Measurements from ENCODE around the gene VPS37C.
"Not testable (repeated sequence)": the region's sequence is repeated elsewhere in the genome, so short reads cannot be mapped to it uniquely, and the experiment has no call there.

Gene VPS37C

DNA sequence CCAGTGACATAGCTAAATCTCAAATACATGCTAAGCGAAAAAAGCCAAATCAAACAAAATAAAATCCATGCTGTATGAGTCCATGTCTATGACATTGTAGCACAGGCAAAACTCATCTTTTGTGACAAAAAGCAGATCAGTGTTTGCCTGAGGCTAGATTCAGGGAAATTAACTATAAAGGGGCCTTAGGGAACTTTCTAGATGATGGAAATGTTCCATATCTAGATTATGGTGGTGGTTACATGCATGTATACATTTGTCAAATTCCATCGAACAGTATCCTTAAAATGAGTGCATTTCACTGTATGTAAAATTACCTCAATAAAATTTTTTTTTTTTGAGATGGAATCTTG, 44.1 kb downstream of the VPS37C start:
- DNase-seq (ENCODE audit: low read depth), result no peak

DNA sequence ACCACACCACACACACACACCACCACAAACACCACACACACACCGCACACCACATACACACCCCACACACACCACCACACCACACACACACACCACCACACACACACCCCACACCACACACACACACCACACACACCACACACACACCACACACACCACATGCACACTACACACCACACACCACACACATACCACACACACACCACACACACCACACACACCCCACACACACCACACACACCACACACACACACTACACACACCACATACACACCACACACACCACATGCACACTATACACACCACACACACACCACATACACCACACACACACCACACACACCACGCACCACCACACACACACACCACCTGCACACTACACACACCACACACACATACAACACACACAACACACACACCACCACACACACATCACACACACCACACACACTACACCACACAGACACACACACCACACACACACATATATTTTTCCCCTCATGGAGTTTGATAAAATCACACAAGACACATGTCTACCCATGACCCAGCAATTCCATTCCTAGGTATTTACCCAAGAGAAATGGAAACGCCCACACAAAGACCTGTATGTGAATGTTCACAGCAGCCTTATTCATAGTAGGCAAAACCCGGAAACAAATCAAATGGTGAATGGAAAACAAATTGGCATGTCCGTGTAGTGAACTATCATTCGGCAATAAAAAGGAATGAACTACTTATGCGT, 44.6 kb downstream of the VPS37C start:
- DNase-seq (ENCODE audit: low read depth), result no peak

DNA sequence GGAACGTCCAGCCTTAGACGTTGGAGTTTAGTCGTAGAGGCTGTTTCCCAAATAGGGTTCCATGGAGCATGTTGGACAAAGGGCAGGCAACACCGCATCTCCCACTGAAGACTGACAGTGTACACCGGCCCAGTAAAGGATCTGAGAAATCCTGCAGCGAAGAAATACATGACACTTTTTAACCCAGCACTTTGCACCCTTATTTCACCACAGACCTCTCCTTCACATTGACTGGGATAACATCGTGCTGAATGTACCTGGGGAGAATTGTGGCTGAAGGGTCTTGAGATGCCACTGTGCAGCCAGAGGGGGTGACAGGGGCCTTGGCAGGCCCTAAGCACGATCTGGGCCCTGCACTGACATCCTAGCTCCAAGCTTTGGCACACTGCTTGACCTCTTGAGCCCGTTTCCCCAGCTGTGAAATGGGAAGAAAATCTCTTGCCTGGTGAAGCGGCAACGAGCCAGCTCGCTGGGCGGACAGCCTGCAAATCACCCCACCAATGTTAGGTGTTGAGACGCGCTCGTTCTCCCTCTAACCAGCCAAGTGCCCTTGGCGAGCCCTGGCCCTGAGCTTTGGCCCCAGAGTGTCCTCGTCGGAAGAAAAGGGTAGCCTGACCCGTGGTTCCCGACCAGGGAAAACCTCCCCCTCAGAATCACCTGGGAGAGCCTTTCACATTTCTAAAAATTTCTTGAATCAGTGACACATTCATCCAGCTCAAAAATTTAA, 45.6 kb downstream of the VPS37C start:
- no peak for DNase-seq (ENCODE audit: low read depth)

DNA sequence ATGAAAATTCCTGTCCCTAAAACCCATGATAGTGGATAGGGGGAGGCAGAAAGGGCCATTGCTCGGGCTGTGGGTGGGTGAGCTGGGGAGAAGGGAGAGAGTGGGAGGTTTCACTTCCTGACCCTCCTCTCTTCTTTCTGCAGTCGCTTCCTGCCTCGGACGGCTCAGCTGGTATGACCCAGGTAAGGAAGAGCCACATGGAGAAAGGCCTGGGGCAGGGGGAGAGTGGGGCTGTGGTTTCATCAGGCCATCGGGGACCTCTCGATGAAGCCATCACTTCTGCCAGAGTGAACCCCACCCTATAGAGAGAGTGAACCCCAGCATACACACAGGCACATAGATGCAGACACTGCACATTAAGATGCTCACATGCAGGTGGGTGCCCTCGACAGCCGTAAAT, 46.3 kb downstream of the VPS37C start:
- no peak for DNase-seq (ENCODE audit: low read depth)

DNA sequence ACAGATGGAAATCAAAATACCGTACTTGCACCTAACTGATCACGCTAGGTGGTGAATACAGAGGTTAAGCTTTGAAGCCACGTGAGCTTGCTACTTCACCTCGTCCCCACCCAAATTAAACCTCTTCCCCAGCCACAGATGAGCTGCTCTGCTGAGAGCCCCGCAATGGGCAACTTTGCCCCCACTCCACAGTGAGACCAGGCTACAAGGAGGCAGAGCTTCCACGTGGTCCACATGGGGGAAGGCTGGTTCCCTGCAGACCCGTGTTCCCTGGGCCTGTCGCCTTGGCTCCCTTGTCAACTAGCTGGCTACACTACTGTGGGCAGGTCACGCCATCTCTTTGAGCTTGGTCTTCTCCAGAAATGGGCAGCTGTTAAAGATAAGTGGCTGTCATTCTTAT, 48.0 kb downstream of the VPS37C start:
- DNase-seq (ENCODE audit: low read depth), result no peak

- no peak for DNase-seq (ENCODE audit: low read depth)
Observed at GRCh38 chr11:61112575-61112974, 48.7 kb downstream of the VPS37C start.

- no peak for DNase-seq (ENCODE audit: low read depth)
Observed at GRCh38 chr11:61111786-61112517, 49.3 kb downstream of the VPS37C start.

- DNase-seq (ENCODE audit: low read depth), result no peak
Observed at GRCh38 chr11:61111050-61111435, 50.2 kb downstream of the VPS37C start.

- DNase-seq (ENCODE audit: low read depth), result no peak
Observed at GRCh38 chr11:61110255-61111049, 50.8 kb downstream of the VPS37C start.

DNA sequence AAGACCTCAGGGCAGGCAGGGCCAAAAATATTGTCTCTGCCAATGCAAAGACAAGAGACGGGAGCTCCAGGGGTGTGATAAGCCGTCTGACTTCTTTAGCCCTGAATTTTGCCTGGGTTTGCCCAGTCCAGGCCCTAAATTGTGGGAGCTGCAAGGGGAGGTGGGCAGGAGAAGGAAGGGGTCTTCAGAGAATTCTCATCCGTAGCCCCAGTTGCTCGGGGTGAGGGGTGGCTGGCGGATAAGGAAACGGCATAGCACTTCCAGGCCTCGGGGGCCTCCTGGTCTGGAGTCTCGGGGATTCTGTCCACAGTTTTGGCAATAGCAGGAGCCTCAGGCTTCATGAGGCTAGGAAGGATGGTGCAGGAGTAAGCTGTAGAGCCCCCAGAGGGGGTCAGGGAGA, 51.6 kb downstream of the VPS37C start:
- no peak for DNase-seq (ENCODE audit: low read depth)

GRCh38 chr11:61108847-61109585, 52.2 kb downstream of the VPS37C start:
- no peak for DNase-seq (ENCODE audit: low read depth)

DNA sequence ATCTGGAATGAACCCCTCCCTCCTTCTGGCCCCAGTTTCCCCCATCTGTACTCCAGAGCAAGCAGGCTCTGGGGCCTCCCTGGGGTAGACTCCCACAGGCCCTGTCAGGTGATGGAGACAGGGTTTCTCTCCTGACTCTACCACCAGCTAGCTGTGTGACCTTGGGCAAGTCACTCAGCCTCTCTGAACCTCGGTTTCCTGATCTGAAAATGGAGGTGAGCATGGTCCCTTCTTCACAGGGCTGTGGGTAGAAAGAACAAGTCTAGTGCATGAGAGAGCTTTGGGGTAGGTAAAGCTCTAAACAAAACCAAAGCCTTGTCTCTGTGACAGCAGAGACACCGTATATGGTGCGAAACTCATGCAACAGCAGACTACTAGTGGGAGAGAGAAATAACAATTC, 53.3 kb downstream of the VPS37C start:
- no peak for DNase-seq (ENCODE audit: low read depth)

- DNase-seq (ENCODE audit: low read depth), result no peak
Observed at GRCh38 chr11:61106894-61107470, 54.2 kb downstream of the VPS37C start.

DNA sequence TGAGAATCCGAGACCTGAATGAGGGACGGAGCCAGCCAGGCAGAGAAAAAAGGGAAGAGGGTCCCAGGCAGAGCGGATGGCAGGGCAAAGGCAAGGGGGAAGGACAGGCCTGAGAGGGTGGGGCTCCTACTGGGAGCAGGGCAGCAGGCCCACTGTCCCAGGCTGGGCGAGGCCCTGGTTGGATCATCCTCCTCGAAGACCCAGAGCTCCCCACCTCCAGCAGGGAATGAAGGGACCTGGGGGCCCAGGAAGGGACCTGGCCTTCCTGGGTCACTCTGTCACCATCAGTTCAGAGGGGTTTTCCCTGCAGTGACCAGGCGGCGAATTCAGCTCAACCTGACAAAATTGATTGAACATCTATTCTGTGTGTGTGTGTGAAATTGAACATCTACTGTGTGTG, 54.9 kb downstream of the VPS37C start:
- DNase-seq (ENCODE audit: low read depth), result no peak

DNA sequence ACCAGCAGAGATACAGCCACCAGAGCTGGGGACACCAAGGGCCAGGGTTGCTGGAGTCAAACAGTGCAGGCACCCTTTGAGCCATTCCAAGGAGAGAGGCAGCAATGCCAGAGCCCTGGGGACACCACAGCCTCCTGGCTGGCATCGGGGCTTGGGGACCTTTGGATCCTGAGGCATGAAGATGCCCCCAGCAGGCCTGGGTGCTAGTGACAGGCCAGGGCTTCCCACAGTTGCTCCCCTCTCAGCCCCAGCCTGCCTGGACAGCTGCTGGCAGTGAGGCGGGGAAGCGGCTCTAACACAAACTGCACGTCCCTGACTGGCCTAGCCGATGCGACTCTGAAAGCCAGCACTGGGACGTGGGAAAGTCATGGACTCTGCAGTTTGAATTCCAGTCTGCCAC, 56.3 kb downstream of the VPS37C start:
- DNase-seq (ENCODE audit: low read depth), result no peak

DNA sequence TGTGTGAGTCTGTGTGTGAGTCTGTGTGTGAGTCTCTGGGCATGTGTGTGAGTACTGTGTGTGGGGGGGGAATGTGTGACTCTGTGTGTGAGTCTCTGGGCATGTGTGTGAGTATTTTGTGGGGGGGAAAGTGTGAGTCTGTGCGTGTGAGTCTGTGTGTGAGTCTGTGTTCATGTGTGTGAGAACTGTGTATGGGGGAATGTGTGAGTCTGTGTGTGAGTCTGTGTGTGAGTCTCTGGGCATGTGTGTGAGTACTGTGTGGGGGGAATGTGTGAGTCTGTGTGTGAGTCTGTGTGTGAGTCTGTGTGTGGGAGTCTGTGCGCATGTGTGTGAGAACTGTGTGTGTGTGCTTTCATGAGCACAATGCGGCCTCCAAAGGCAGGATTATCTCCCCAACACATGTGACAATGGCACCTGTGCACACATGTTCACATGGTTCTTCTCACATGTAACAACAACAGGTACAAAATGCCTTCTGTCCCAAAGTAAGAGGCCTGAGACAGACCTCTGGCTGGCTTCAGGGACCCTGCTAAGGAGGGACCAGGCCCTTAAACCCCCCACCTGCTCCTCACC, 57.3 kb downstream of the VPS37C start:
- DNase-seq (ENCODE audit: low read depth), result no peak

- no peak for DNase-seq (ENCODE audit: low read depth)
Observed at GRCh38 chr11:61102667-61103571, 58.3 kb downstream of the VPS37C start.

DNA sequence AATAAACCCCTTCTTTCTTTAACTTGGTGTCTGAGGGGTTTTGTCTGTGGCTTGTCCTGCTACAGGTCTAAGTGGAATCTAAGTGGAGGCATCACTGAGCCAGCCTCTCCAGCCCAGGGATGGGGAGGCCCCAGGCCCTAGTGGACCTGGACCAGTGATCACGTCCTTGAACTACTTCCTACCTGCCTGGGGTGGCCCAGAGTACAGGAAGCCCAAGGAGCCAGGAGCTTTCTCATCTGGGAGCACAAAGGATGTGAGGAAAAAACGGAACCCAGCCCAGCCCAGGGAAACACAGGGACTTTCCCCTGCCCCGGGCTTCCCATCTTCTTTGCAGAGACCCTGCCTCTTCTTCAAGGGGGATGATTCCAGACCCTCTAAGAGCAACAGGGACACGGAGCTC, 62.4 kb downstream of the VPS37C start:
- DNase-seq (ENCODE audit: low read depth), result no peak

DNA sequence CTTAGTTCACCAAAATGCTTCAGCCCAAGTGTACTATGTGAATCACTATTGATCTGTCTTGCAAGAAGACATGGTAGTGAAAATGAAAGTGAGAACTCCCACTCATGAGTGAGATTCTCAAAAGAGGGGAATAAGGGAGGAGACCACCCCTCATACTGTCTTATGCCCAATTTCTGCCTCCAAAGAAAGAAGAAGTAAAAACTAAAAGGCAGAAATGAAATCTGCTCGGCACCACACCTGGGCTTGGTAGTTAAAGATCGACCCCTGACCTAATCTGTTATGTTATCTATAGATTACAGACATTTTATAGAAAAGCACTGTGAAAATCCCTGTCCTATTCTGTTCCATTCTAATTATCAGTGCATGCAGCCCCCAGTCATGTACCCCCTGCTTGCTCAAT, 63.0 kb downstream of the VPS37C start:
- not testable (repeated sequence) for DNase-seq (ENCODE audit: low read depth)

DNA sequence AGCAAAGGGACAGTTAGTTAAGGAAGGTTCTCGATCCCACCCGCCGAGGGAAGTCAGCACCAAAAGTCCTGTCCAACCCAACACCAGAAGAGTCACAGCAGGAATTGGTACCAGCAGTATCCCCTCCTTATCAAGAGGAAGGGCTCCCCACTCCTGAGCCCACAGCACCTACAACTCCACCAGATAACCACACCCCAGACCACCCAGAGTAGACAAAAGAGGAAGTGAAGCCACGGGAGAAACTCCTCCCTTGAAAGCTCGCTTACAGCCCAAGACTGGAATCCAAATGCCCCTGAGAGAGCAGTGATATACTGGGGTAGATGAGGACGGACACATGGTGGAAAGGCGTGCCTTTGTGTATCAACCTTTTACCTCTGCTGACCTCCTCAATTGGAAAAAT, 66.2 kb downstream of the VPS37C start:
- no peak for DNase-seq (ENCODE audit: low read depth)

All from fibroblast of gingiva (primary cell).